Liver (tissue), 9 donors: ENCODE results near the gene NUPR1. TPM values are rescaled to one million over a fixed set of nuclear protein-coding genes. Genes with fewer than 3 reads are reported as not detected.

Experiments
- DNase-seq: peaks from one replicate; pipeline ENCODE4 v3.0.0-alpha.2; 2017; ENCODE audit warnings: low spot score
- H3K27ac ChIP-seq, 2 donors: one replicate each; pipeline ENCODE4 v1.7.0; 2013; ENCODE audit warnings: inconsistent platforms in 2 of 2, low read length in 2 of 2, control low read depth in 1 of 2, low read depth in 1 of 2, mild to moderate bottlenecking in 1 of 2
- H3K27me3 ChIP-seq, 4 donors: one replicate each; pipeline versions ENCODE4 v1.6.1 to v1.7.0; 2013; ENCODE audit warnings: low read length in 3 of 4, inconsistent platforms in 1 of 4, mild to moderate bottlenecking in 1 of 4, moderate library complexity in 1 of 4; ENCODE audit not compliant: control insufficient read depth in 4 of 4, insufficient read depth in 4 of 4
- H3K36me3 ChIP-seq, 4 donors: one replicate each; pipeline versions ENCODE4 v1.6.1 to v1.7.0; 2013; ENCODE audit warnings: low read length in 3 of 4, mild to moderate bottlenecking in 3 of 4, low read depth in 1 of 4, moderate library complexity in 1 of 4; ENCODE audit not compliant: control insufficient read depth in 4 of 4, insufficient read depth in 3 of 4
- H3K4me1 ChIP-seq, 4 donors: one replicate each; pipeline versions ENCODE4 v1.6.1 to v1.7.0; 2013; ENCODE audit warnings: low read length in 3 of 4, mild to moderate bottlenecking in 3 of 4, moderate library complexity in 1 of 4; ENCODE audit not compliant: control insufficient read depth in 4 of 4, insufficient read depth in 4 of 4
- H3K4me3 ChIP-seq, 3 donors: one replicate each; pipeline versions ENCODE4 v1.6.1 to v1.7.0; 2013; ENCODE audit warnings: low read length in 3 of 3, control low read depth in 1 of 3, low read depth in 1 of 3, mild to moderate bottlenecking in 1 of 3
- H3K9ac ChIP-seq, 2 donors: one replicate each; pipeline ENCODE4 v1.7.0; 2013; ENCODE audit warnings: low read length in 2 of 2, mild to moderate bottlenecking in 2 of 2, moderate library complexity in 2 of 2, control low read depth in 1 of 2, low read depth in 1 of 2
- H3K9me3 ChIP-seq, 4 donors: one replicate each; pipeline versions ENCODE4 v1.6.1 to v1.7.0; 2013; ENCODE audit warnings: low read length in 3 of 4; ENCODE audit not compliant: control insufficient read depth in 4 of 4
- ATF3 ChIP-seq: IDR thresholded peaks from 2 replicates; pipeline ENCODE4 v1.6.1; 2016; ENCODE audit warnings: antibody characterized with exemption
- CTCF ChIP-seq: fragments of 150-350 bp; IDR thresholded peaks from 2 replicates; pipeline ENCODE4 v1.5.1; 2017; ENCODE audit warnings: improper control_type of control experiment, low read depth, low read length; ENCODE audit not compliant: missing input control
- EGR1 ChIP-seq, 2 donors: IDR thresholded peaks; 2 replicates each; pipeline ENCODE4 v1.6.1; 2016 to 2018; ENCODE audit warnings: antibody characterized with exemption in 2 of 2, low read depth in 2 of 2
- FOXA1 ChIP-seq: IDR thresholded peaks from 2 replicates; pipeline ENCODE4 v1.6.1; 2016; ENCODE audit warnings: antibody characterized with exemption
- FOXA2 ChIP-seq: IDR thresholded peaks from 2 replicates; pipeline ENCODE4 v1.6.1; 2016; ENCODE audit warnings: antibody characterized with exemption
- GABPA ChIP-seq, 2 donors: IDR thresholded peaks in 1 of 2; conservative IDR thresholded peaks in 1 of 2; 2 replicates each; pipeline ENCODE4 v1.6.1; 2016; ENCODE audit warnings: antibody characterized with exemption in 2 of 2, mild to moderate bottlenecking in 1 of 2, moderate library complexity in 1 of 2
- HNF4A ChIP-seq, 2 donors: conservative IDR thresholded peaks; 2 replicates each; pipeline ENCODE4 v1.6.1; 2016; ENCODE audit warnings: antibody characterized with exemption in 2 of 2, mild to moderate bottlenecking in 2 of 2
- HNF4G ChIP-seq: IDR thresholded peaks from 2 replicates; pipeline ENCODE4 v1.6.1; 2016; ENCODE audit warnings: antibody characterized with exemption
- JUND ChIP-seq, 2 donors: IDR thresholded peaks; 2 replicates each; pipeline ENCODE4 v1.6.1; 2016; ENCODE audit warnings: antibody characterized with exemption in 2 of 2
- MAX ChIP-seq: IDR thresholded peaks from 2 replicates; pipeline ENCODE4 v1.6.1; 2016; ENCODE audit warnings: antibody characterized with exemption
- NR2F2 ChIP-seq: IDR thresholded peaks from 2 replicates; pipeline ENCODE4 v1.6.1; 2016; ENCODE audit warnings: antibody characterized with exemption
- RAD21 ChIP-seq, 2 donors: IDR thresholded peaks; 2 replicates each; pipeline ENCODE4 v1.6.1; 2016; ENCODE audit warnings: antibody characterized with exemption in 2 of 2, mild to moderate bottlenecking in 2 of 2
- REST ChIP-seq: IDR thresholded peaks from 2 replicates; pipeline ENCODE4 v1.6.1; 2016; ENCODE audit warnings: antibody characterized with exemption, mild to moderate bottlenecking
- RXRA ChIP-seq, 2 donors: IDR thresholded peaks; 2 replicates each; pipeline ENCODE4 v1.6.1; 2017 to 2018; ENCODE audit warnings: antibody characterized with exemption in 2 of 2, mild to moderate bottlenecking in 1 of 2
- SP1 ChIP-seq: IDR thresholded peaks from 2 replicates; pipeline ENCODE4 v1.6.1; 2018; ENCODE audit warnings: antibody characterized with exemption, mild to moderate bottlenecking
- TAF1 ChIP-seq: conservative IDR thresholded peaks from 2 replicates; pipeline ENCODE4 v1.6.1; 2016; ENCODE audit warnings: antibody characterized with exemption, mild to moderate bottlenecking
- YY1 ChIP-seq: IDR thresholded peaks from 2 replicates; pipeline ENCODE4 v1.6.1; 2016; ENCODE audit warnings: antibody characterized with exemption, mild to moderate bottlenecking
- ZBTB33 ChIP-seq: IDR thresholded peaks from 2 replicates; pipeline ENCODE4 v1.6.1; 2016; ENCODE audit warnings: antibody characterized with exemption
- WGBS: extraction: QIAGEN DNeasy Blood & Tissue Kit; methylation state at CpG from one replicate; pipeline ENCODE4 v1.1.7; 2013; 5-methylcytosine and 5-hydroxymethylcytosine counted together
- polyA plus RNA-seq, 2 donors: library from polyadenylated mRNA; stranded (reverse) in 1 of 2; unstranded in 1 of 2; fragments of 200-250 nt in 1 of 2; fragments of >200 nt in 1 of 2; fragmentation: Nextera tagmentation in 1 of 2; extraction: Ambion mirVana in 1 of 2; gene quantifications; one replicate each; pipeline versions ENCODE4 v1.2.1 to v1.2.3, GENCODE V29; 2013 to 2015
- total RNA-seq, 2 donors: library from RNA; depleted of rRNA; stranded (reverse); fragments of >200 nt; gene quantifications; one replicate each; pipeline ENCODE4 v1.2.3, GENCODE V29; 2014
- donor health status: healthy.
- donor health status: healthy.
- donor health status: healthy.
- donor health status: healthy.
- donor health status: healthy.

Gene NUPR1
- total and polyA plus RNA-seq, 4 donors: 10.9 to 305 (median 62.6) TPM

- Histone ChIP-seq H3K4me3 (peak overlapping the region; percentile 51 to 72 (median 60)), H3K9ac (peak overlapping the region; percentile 92 to 99), H3K36me3 (no peaks in the 10 kb centered on the region), H3K4me1 (peaks cover 6 to 39% (median 17%) of the 10 kb centered on the region in 4 donors), H3K27ac (peak overlapping the region; percentile 87 to 95), H3K27me3 (no peaks in the 10 kb centered on the region), H3K9me3 (no peaks in the 10 kb centered on the region)
- no peak for DNase-seq
- 39% methylated on average over 11 of the region's 11 CpGs for WGBS
- TF ChIP-seq YY1 (peak; percentile 75), JUND (IDR thresholded peaks at IDR 0.05) (peak; percentile 58 to 88), REST (peak; percentile 94), RAD21 (IDR thresholded peaks at IDR 0.05) (peak; percentile 30 to 35), FOXA2 (peak; percentile 62), FOXA1 (peak; percentile 44), RXRA (IDR thresholded peaks at IDR 0.05) (peak; percentile 96 to 98), MAX (peak; percentile 75), ATF3 (peak; percentile 54), EGR1 (IDR thresholded peaks at IDR 0.05; ENCODE audit: low read depth in 2 of 2) (no peak), NR2F2 (peak; percentile 26), TAF1 (peak; percentile 96), SP1 (peak; percentile 96), CTCF (no peak), HNF4G (peak; percentile 93), HNF4A (conservative IDR thresholded peaks at IDR 0.05) (peak; percentile 97 to 98), ZBTB33 (peak; percentile 83), GABPA (IDR thresholded peaks at IDR 0.05 in 1 of 2, conservative IDR thresholded peaks at IDR 0.05 in 1 of 2) (no peak)
Measured at GRCh38 chr16:28526201-28527099, 12.3 kb downstream of the NUPR1 start.
